A549 (cell line): ENCODE data around the gene GOLPH3. TPM values are rescaled to one million over a fixed set of nuclear protein-coding genes. Genes with fewer than 3 reads are reported as not detected.

ENCODE experiments used
- ATAC-seq, 2 experiments: fragments of 200-7000 bp in 1 of 2; fragments of >200 bp in 1 of 2; cut with Nextera tagmentation in 1 of 2; cut with Tn5 transposase in 1 of 2; 3 replicates each; pipeline versions ENCODE4 v1.8.0 to v1.9.1; 2018 to 2020; ENCODE audit warnings: mild to moderate bottlenecking in 1 of 2, moderate library complexity in 1 of 2
- CTCF ChIA-PET: fragments of 300-600 bp; sonication (Branson Sonifier 250); formaldehyde crosslinking; extraction: SDS; loops from one replicate; lab custom pipeline; 2021; ENCODE audit warnings: antibody characterized with exemption, inconsistent platforms; lab: Yijun Ruan, JAX
- POLR2A ChIA-PET: fragments of 350-600 bp; formaldehyde crosslinking; extraction: SDS; loops from one replicate; lab custom pipeline; 2021; ENCODE audit warnings: antibody characterized with exemption, inconsistent platforms; lab: Yijun Ruan, JAX
- DNase-seq, 2 experiments: peaks; one replicate each; pipeline versions ENCODE4 v3.0.0 to v3.0.0-alpha.2; 2011 to 2016; ENCODE audit warnings: low read depth in 1 of 2, low spot score in 1 of 2
- FAIRE-seq: peaks from 2 replicates; lab custom pipeline; 2011; peaks lifted over from hg19 to GRCh38; lab: Jason Lieb, UNC
- H3K27ac ChIP-seq, 2 experiments: fragments of >200 bp; sonication (Bioruptor Twin); formaldehyde crosslinking; 3 replicates each; pipeline ENCODE4 v1.5.1; 2016 to 2017
- H3K4me1 ChIP-seq: fragments of >200 bp; sonication (Bioruptor Twin); formaldehyde crosslinking; 3 replicates; pipeline ENCODE4 v1.6.1; 2016
- H3K4me2 ChIP-seq: fragments of >200 bp; sonication (Bioruptor Twin); formaldehyde crosslinking; 3 replicates; pipeline ENCODE4 v1.6.1; 2016
- H3K4me3 ChIP-seq: fragments of >200 bp; sonication (Bioruptor Twin); formaldehyde crosslinking; 3 replicates; pipeline ENCODE4 v1.5.1; 2016
- H3K9me3 ChIP-seq: fragments of >200 bp; sonication (Bioruptor Twin); formaldehyde crosslinking; 3 replicates; pipeline ENCODE4 v1.6.1; 2016
- BHLHE40 ChIP-seq: IDR thresholded peaks from 2 replicates; pipeline ENCODE4 v1.6.1; 2012; ENCODE audit warnings: low read depth, low read length, inconsistent platforms
- CBX2 ChIP-seq: fragments of 200-600 bp; sonication (generic); IDR thresholded peaks from 2 replicates; pipeline ENCODE4 v1.6.1; 2016; ENCODE audit warnings: low read depth, mild to moderate bottlenecking, borderline replicate concordance
- CEBPB ChIP-seq, 2 experiments: fragments of >200 bp in 1 of 2; sonication (Bioruptor Twin) in 1 of 2; formaldehyde crosslinking in 1 of 2; IDR thresholded peaks; 2 replicates each; pipeline ENCODE4 v1.6.1; 2012 to 2016
- CHD4 ChIP-seq: fragments of 200-600 bp; sonication (generic); IDR thresholded peaks from 2 replicates; pipeline ENCODE4 v1.6.1; 2016; ENCODE audit warnings: antibody characterized with exemption, mild to moderate bottlenecking, borderline replicate concordance
- EP300 ChIP-seq, 2 experiments: fragments of >200 bp; sonication (Bioruptor Twin); formaldehyde crosslinking; IDR thresholded peaks; 2 replicates in 1 of 2; 3 replicates in 1 of 2; pipeline ENCODE4 v1.6.1; 2016 to 2017
- FOXS1 ChIP-seq: fragments of 250-450 bp; sonication (Bioruptor Pico); IDR thresholded peaks from 2 replicates; pipeline ENCODE4 v1.5.0; 2020; ENCODE audit warnings: mild to moderate bottlenecking, moderate library complexity
- JUNB ChIP-seq: fragments of >200 bp; sonication (Bioruptor Twin); formaldehyde crosslinking; IDR thresholded peaks from 2 replicates; pipeline ENCODE4 v1.6.1; 2016
- KDM5A ChIP-seq: fragments of 200-600 bp; sonication (generic); IDR thresholded peaks from 2 replicates; pipeline ENCODE4 v1.6.1; 2016; ENCODE audit warnings: antibody characterized with exemption, mild to moderate bottlenecking
- MAFK ChIP-seq: fragments of 450-650 bp; IDR thresholded peaks from 2 replicates; pipeline ENCODE4 v1.6.1; 2014; ENCODE audit not compliant: partially characterized antibody
- MAZ ChIP-seq: fragments of 150-350 bp; IDR thresholded peaks from 2 replicates; pipeline ENCODE4 v1.6.1; 2014; ENCODE audit warnings: antibody characterized with exemption, low read depth, low read length, borderline replicate concordance
- MYC ChIP-seq: IDR thresholded peaks from 2 replicates; pipeline ENCODE4 v1.6.1; 2012; ENCODE audit warnings: mild to moderate bottlenecking, inconsistent platforms, low read length, improper control_type of control experiment, borderline replicate concordance
- NFE2L2 ChIP-seq: fragments of 150-350 bp; conservative IDR thresholded peaks from 2 replicates; pipeline ENCODE4 v1.6.1; 2014; ENCODE audit warnings: low read length
- NR3C1 ChIP-seq: fragments of >200 bp; sonication (Bioruptor Twin); formaldehyde crosslinking; IDR thresholded peaks from 3 replicates; pipeline ENCODE4 v1.6.1; 2017
- RAD21 ChIP-seq, 2 experiments: fragments of >200 bp in 1 of 2; sonication (Bioruptor Twin) in 1 of 2; formaldehyde crosslinking in 1 of 2; IDR thresholded peaks in 1 of 2; conservative IDR thresholded peaks in 1 of 2; 2 replicates in 1 of 2; 3 replicates in 1 of 2; pipeline ENCODE4 v1.6.1; 2012 to 2018; ENCODE audit warnings: inconsistent platforms in 1 of 2
- RARB ChIP-seq: fragments of 250-450 bp; sonication (Bioruptor Pico); IDR thresholded peaks from 2 replicates; pipeline ENCODE4 v1.8.0; 2021; ENCODE audit warnings: mild to moderate bottlenecking, moderate library complexity
- RFX5 ChIP-seq: fragments of 450-650 bp; IDR thresholded peaks from 2 replicates; pipeline ENCODE4 v1.7.1; 2014; ENCODE audit warnings: antibody characterized with exemption, mild to moderate bottlenecking, moderate library complexity
- RNF2 ChIP-seq: fragments of 200-600 bp; sonication (generic); IDR thresholded peaks from 2 replicates; pipeline ENCODE4 v1.6.1; 2016; ENCODE audit warnings: low read depth, mild to moderate bottlenecking, antibody characterized with exemption, moderate library complexity, borderline replicate concordance
- SREBF2 ChIP-seq: fragments of 450-650 bp; IDR thresholded peaks from 2 replicates; pipeline ENCODE4 v1.6.1; 2014; ENCODE audit warnings: mild to moderate bottlenecking, moderate library complexity
- TFCP2L1 ChIP-seq: fragments of 250-450 bp; sonication (Bioruptor Pico); IDR thresholded peaks from 2 replicates; pipeline ENCODE4 v1.5.0; 2021; ENCODE audit warnings: mild to moderate bottlenecking
- TP53 ChIP-seq: fragments of 250-450 bp; sonication (Bioruptor Pico); IDR thresholded peaks from 2 replicates; pipeline ENCODE4 v1.5.0; 2021; ENCODE audit warnings: mild to moderate bottlenecking, moderate library complexity
- ZC3H11A ChIP-seq: fragments of 450-650 bp; IDR thresholded peaks from 2 replicates; pipeline ENCODE4 v1.6.1; 2014; ENCODE audit warnings: antibody characterized with exemption, mild to moderate bottlenecking
- ZNF302 ChIP-seq: fragments of 250-450 bp; sonication (Bioruptor Pico); IDR thresholded peaks from 2 replicates; pipeline ENCODE4 v1.9.0; 2021; ENCODE audit warnings: inconsistent platforms, mild to moderate bottlenecking, moderate library complexity
- ZSCAN20 ChIP-seq: fragments of 250-450 bp; sonication (Bioruptor Pico); IDR thresholded peaks from 2 replicates; pipeline ENCODE4 v1.8.0; 2022; ENCODE audit warnings: mild to moderate bottlenecking, moderate library complexity
- WGBS: methylation state at CpG from one replicate; pipeline ENCODE4 v1.1.6; 2017; ENCODE audit errors: missing lambda C conversion rate; 5-methylcytosine and 5-hydroxymethylcytosine counted together
- polyA plus RNA-seq, 4 experiments: library from polyadenylated mRNA; depleted of rRNA in 3 of 4; stranded (reverse); fragments of >200 nt; fragmentation: RNase III in 1 of 4; extraction: RNeasy Plus Mini Kit Qiagen cat#74134 plus additional on column Dnase treatment in 1 of 4; gene quantifications; 2 replicates in 3 of 4; 3 replicates in 1 of 4; pipeline ENCODE4 v1.2.3, GENCODE V29; 2011 to 2017
- TF ChIP-seq, protein P1 (sequence below): IDR thresholded peaks from 2 replicates; pipeline ENCODE4 v1.6.1; 2012; ENCODE audit warnings: low read depth, borderline replicate concordance
- TF ChIP-seq, protein P2 (sequence below): fragments of >200 bp; sonication (Bioruptor Twin); formaldehyde crosslinking; IDR thresholded peaks from 3 replicates; pipeline ENCODE4 v1.6.1; 2016

GOLPH3 gene
- polyA plus RNA-seq, 2 of the 4 experiments (the other 2 are of a cell fraction), result 57.8 to 78.7 TPM

DNA sequence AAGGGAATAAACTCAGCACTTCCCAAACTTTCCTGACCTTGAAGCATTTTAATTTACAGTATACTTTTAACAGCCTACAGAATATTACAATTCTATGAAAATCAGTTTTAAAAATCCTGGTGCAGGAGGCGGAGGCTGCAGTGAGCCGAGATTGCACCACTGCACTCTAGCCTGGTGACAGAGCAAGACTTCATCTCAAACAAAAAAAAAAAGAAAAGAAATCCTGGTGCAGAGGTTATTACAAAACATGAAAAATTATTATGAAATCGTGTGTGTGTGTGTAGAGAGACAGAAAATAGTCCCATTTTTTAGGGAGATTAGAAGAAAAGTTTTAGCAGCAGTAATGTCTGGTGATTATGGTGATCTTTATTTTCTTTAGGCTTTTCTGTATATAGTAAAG, 26.9 kb downstream of the GOLPH3 start:
- TF ChIP-seq NFE2L2 (no peak), CEBPB (IDR thresholded peaks at IDR 0.05) (peak in 1 of 2 experiments; percentile 31; a peak in 1 of 4 replicates)
- TF ChIP-seq, all 56 proteins: peak for 1

DNA sequence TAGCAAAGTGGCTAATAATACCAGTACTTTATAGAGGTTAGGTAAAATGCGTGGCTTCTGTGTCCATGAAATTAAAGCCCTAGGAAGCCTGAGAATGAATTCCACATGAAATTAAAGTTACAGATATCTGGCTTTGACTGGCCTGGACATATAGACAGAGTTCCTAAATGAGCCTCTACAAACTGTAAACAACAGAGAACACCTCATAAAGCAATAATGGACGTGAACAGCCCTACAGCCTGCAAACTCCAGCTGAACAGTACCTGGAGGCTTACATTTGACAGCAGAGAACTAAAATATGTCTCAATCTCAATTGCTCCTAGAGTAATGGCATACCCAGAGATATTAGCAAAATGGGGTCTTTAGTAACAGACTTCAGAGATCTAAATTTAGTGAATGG, 28.7 kb downstream of the GOLPH3 start:
- no peak overlapping the region for H3K4me2 ChIP-seq
- ChIA-PET CTCF (interaction anchor here (1.4 kb wide), 1 partner anchor 13 kb away, joined by 3 read pairs; no protein-coding TSS in a partner anchor), POLR2A (no interaction called here)
- H3K4me3 ChIP-seq, result no peak overlapping the region
- H3K9me3 ChIP-seq, result no peaks in the 10 kb centered on the region
- H3K4me1 ChIP-seq, result peaks cover 28% of the 10 kb centered on the region; the same call in 2 of the 3 replicates
- ATAC-seq (no peak), DNase-seq (no peak), FAIRE-seq (no peak)
- no peak for TF ChIP-seq ZSCAN20 (CRISPR knock-in tag)
- WGBS, result 78% methylated on average over 2 of the region's 2 CpGs
- no peak overlapping the region for H3K27ac ChIP-seq

More for the DNA sequence above, 26.9 kb downstream of the GOLPH3 start:
- Histone ChIP-seq H3K27ac (no peak overlapping the region), H3K4me2 (no peak overlapping the region), H3K4me3 (no peak overlapping the region), H3K4me1 (peaks cover 28% of the 10 kb centered on the region; the same call in 2 of the 3 replicates), H3K9me3 (no peaks in the 10 kb centered on the region)
- DNase-seq (no peak), FAIRE-seq (no peak), ATAC-seq (no peak)
- CTCF ChIA-PET, result interaction anchor here (0.7 to 1.1 kb wide), 2 partner anchors 55 to 80 kb away, joined by 3 read pairs; no protein-coding TSS in a partner anchor
- WGBS, result 64% methylated on average over 3 of the region's 3 CpGs
- POLR2A ChIA-PET, result no interaction called here

DNA sequence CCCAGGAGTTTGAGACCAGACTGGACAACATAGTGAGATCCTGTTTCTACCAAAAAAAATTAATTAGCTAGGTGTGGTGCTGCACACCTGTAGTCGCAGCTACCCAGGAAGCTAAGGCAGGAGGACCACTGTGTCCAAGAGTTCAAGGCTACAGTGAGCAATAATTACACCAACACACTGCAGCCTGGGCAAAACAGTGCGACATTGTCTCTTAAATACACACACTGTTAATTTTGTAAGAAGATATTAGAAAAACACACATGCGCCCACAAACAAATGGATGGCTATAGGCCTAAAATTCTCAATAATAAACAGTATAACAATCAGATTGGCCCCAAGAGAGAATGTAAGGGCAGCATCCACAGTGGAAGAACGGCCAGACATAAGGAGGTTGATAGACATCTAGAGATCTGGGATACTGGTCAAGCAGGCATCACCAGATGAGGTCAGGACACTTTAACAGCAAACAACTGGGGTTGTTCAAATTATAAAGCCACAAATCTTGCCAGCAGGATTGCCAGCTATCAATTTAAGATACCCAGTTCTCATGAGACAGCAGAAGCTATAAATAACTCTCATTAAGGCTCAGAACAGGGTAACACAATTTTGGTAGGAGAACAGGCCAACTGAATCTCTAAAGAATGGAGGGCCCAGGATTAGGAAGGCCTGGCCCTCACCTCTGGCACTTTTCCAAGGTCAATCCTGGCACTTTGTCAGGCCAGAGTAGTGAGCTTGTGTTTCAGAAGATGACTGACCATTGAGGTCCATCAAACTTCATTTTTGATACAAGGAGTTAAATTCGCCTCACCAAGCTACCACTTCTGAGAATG, 29.5 kb downstream of the GOLPH3 start:
- FAIRE-seq, result no peak
- H3K4me1 ChIP-seq, result peaks cover 28% of the 10 kb centered on the region; the same call in 2 of the 3 replicates
- TF ChIP-seq ZC3H11A (no peak), ZNF302 (CRISPR knock-in tag) (no peak), MAZ (no peak), RAD21 (conservative IDR thresholded peaks at IDR 0.05 in 1 of 2, IDR thresholded peaks at IDR 0.05 in 1 of 2) (no peak), MAFK (no peak), ZSCAN20 (CRISPR knock-in tag) (no peak), RFX5 (no peak), SREBF2 (no peak)
- TF ChIP-seq, protein P1, sequence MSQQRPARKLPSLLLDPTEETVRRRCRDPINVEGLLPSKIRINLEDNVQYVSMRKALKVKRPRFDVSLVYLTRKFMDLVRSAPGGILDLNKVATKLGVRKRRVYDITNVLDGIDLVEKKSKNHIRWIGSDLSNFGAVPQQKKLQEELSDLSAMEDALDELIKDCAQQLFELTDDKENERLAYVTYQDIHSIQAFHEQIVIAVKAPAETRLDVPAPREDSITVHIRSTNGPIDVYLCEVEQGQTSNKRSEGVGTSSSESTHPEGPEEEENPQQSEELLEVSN, result no peak
- TF ChIP-seq, all 56 proteins: peak for 0
- ChIA-PET POLR2A (no interaction called here), CTCF (interaction anchor here (1.4 to 1.5 kb wide), 2 partner anchors 13 to 87 kb away, joined by 3 read pairs; no protein-coding TSS in a partner anchor)
- H3K4me2 ChIP-seq, result no peak overlapping the region
- no peak for DNase-seq
- no peak overlapping the region for H3K27ac ChIP-seq
- no peak overlapping the region for H3K4me3 ChIP-seq
- H3K9me3 ChIP-seq, result no peaks in the 10 kb centered on the region
- WGBS, result 95% methylated on average over 5 of the region's 5 CpGs
- no peak for ATAC-seq

DNA sequence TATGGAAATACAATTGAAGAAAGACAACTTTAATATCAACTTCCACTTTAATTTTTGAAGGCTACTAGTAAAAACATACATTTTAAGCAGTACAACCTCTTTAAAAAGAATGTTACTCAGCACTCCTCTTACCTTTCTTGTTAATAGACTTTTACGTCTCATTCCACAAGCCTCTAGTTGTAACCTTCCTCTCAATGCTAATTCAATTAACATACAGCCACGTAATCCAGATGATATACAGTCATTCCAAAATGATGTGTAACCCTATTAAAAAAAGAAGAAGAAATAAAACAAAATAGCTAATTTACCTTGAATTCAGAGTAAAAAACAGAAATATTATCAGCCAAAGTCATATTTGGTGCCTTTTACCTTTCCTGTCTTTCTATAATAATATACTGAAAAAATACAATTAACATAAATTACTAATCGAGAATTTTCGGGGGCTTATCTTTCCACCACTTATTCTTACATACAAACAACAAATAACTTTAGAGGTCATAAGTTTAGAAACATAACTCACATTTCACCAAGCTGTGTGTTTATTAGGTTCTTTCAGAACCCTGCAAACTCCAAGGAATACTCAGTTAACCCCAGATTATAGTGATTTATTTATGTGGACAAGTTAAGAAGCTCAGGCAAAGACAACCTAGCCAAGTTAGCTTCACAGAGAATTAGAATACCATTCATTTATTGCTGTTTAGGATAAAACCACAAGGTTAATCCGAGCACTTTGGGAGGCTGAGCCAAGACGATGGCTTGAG, 30.3 kb downstream of the GOLPH3 start:
- ChIA-PET POLR2A (no interaction called here), CTCF (interaction anchor here (1.5 kb wide), 1 partner anchor 88 kb away, joined by 3 read pairs; no protein-coding TSS in a partner anchor)
- Histone ChIP-seq H3K9me3 (no peaks in the 10 kb centered on the region), H3K27ac (no peak overlapping the region), H3K4me2 (no peak overlapping the region), H3K4me1 (peaks cover 28% of the 10 kb centered on the region; the same call in 2 of the 3 replicates), H3K4me3 (no peak overlapping the region)
- 88% methylated on average over 6 of the region's 6 CpGs for WGBS
- no peak for ATAC-seq
- DNase-seq, result no peak
- FAIRE-seq, result no peak
- no peak for TF ChIP-seq BHLHE40
- no peak for TF ChIP-seq KDM5A
- TF ChIP-seq, protein P1, result no peak
- no peak for TF ChIP-seq ZNF302 (CRISPR knock-in tag)
- no peak for TF ChIP-seq MAFK
- no peak for TF ChIP-seq FOXS1 (CRISPR knock-in tag)
- TF ChIP-seq TFCP2L1, result no peak
- TF ChIP-seq TP53 (CRISPR knock-in tag), result no peak
- TF ChIP-seq CHD4, result no peak
- TF ChIP-seq EP300 (IDR thresholded peaks at IDR 0.05), result no peak
- no peak for TF ChIP-seq MAZ
- no peak for TF ChIP-seq RNF2
- TF ChIP-seq, protein P2, sequence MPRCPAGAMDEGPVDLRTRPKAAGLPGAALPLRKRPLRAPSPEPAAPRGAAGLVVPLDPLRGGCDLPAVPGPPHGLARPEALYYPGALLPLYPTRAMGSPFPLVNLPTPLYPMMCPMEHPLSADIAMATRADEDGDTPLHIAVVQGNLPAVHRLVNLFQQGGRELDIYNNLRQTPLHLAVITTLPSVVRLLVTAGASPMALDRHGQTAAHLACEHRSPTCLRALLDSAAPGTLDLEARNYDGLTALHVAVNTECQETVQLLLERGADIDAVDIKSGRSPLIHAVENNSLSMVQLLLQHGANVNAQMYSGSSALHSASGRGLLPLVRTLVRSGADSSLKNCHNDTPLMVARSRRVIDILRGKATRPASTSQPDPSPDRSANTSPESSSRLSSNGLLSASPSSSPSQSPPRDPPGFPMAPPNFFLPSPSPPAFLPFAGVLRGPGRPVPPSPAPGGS, result no peak
- no peak for TF ChIP-seq JUNB
- no peak for TF ChIP-seq RARB (CRISPR knock-in tag)
- TF ChIP-seq NR3C1, result no peak
- TF ChIP-seq CBX2, result no peak
- no peak for TF ChIP-seq MYC
